ENCODE results near the gene GFPT2.

The GFPT2 gene

GRCh38 chr5:180315762-180316212 is 37.3 kb downstream of the GFPT2 start:
- peak; percentile 47 for DNase-seq (ENCODE audit: extremely low read depth, insufficient read length)
- Histone ChIP-seq H3K27me3 (replicated peaks; ENCODE audit: control insufficient read depth, insufficient read depth, low read length) (no peaks in the 10 kb centered on the region), H3K4me3 (replicated peaks; ENCODE audit: low read depth, low read length) (no peak overlapping the region), H3K36me3 (ENCODE audit: control insufficient read depth, insufficient read depth, low read length) (no peaks in the 10 kb centered on the region)
- TF ChIP-seq CTCF (IDR thresholded peaks at IDR 0.05; ENCODE audit: insufficient read depth, low read length, poor library complexity, severe bottlenecking): peak; percentile 98

GRCh38 chr5:180313677-180314505 is 39.2 kb downstream of the GFPT2 start:
- peak; percentile 60 for DNase-seq (ENCODE audit: extremely low read depth, insufficient read length)
- Histone ChIP-seq H3K4me3 (replicated peaks; ENCODE audit: low read depth, low read length) (no peak overlapping the region), H3K36me3 (ENCODE audit: control insufficient read depth, insufficient read depth, low read length) (no peaks in the 10 kb centered on the region), H3K27me3 (replicated peaks; ENCODE audit: control insufficient read depth, insufficient read depth, low read length) (no peaks in the 10 kb centered on the region)
- no peak for TF ChIP-seq CTCF (IDR thresholded peaks at IDR 0.05; ENCODE audit: insufficient read depth, low read length, poor library complexity, severe bottlenecking)

GRCh38 chr5:180311216-180311615 is 41.9 kb downstream of the GFPT2 start:
- DNase-seq (ENCODE audit: extremely low read depth, insufficient read length): no peak
- no peaks in the 10 kb centered on the region for H3K36me3 ChIP-seq (ENCODE audit: control insufficient read depth, insufficient read depth, low read length)
- H3K27me3 ChIP-seq (replicated peaks; ENCODE audit: control insufficient read depth, insufficient read depth, low read length): no peaks in the 10 kb centered on the region
- no peak overlapping the region for H3K4me3 ChIP-seq (replicated peaks; ENCODE audit: low read depth, low read length)
- TF ChIP-seq CTCF (IDR thresholded peaks at IDR 0.05; ENCODE audit: insufficient read depth, low read length, poor library complexity, severe bottlenecking): no peak

- Histone ChIP-seq H3K36me3 (ENCODE audit: control insufficient read depth, insufficient read depth, low read length) (no peaks in the 10 kb centered on the region), H3K4me3 (replicated peaks; ENCODE audit: low read depth, low read length) (no peak overlapping the region), H3K27me3 (replicated peaks; ENCODE audit: control insufficient read depth, insufficient read depth, low read length) (no peaks in the 10 kb centered on the region)
- DNase-seq (ENCODE audit: extremely low read depth, insufficient read length): no peak
- no peak for TF ChIP-seq CTCF (IDR thresholded peaks at IDR 0.05; ENCODE audit: insufficient read depth, low read length, poor library complexity, severe bottlenecking)
Observed at GRCh38 chr5:180306796-180307195, 46.3 kb downstream of the GFPT2 start.

- Histone ChIP-seq H3K36me3 (ENCODE audit: control insufficient read depth, insufficient read depth, low read length) (no peaks in the 10 kb centered on the region), H3K4me3 (replicated peaks; ENCODE audit: low read depth, low read length) (no peak overlapping the region)
- no peak for TF ChIP-seq CTCF (IDR thresholded peaks at IDR 0.05; ENCODE audit: insufficient read depth, low read length, poor library complexity, severe bottlenecking)
Observed at GRCh38 chr5:180305481-180305880, 47.7 kb downstream of the GFPT2 start.

More at GRCh38 chr5:180305481-180305880, 47.7 kb downstream of the GFPT2 start:
- H3K27me3 ChIP-seq (replicated peaks; ENCODE audit: control insufficient read depth, insufficient read depth, low read length): no peaks in the 10 kb centered on the region
- no peak for DNase-seq (ENCODE audit: extremely low read depth, insufficient read length)
